SK-N-SH (cell line): ENCODE measurements around the gene PNMA1. TPM values are rescaled to one million over a fixed set of nuclear protein-coding genes. Genes with fewer than 3 reads are reported as not detected.

ENCODE experiments used
- CTCF ChIA-PET: fragments of 300-600, 350-600 bp; formaldehyde crosslinking; extraction: SDS; loops from one replicate; lab custom pipeline; 2021; lab: Yijun Ruan, JAX
- POLR2A ChIA-PET: fragments of 350-600 bp; sonication (Branson Sonifier 250); formaldehyde crosslinking; extraction: SDS; loops from one replicate; lab custom pipeline; 2020; ENCODE audit warnings: antibody characterized with exemption, inconsistent platforms; lab: Yijun Ruan, JAX
- DNase-seq: peaks from one replicate; pipeline ENCODE4 v3.0.0; 2012
- H2AFZ ChIP-seq: fragments of 200-600 bp; sonication (generic); 2 replicates; pipeline ENCODE4 v1.8.1; 2016; ENCODE audit warnings: antibody characterized with exemption, mild to moderate bottlenecking, low read depth
- H3F3A ChIP-seq: fragments of 200-600 bp; sonication (generic); replicated peaks from 2 replicates; pipeline ENCODE3; 2016; ENCODE audit warnings: antibody characterized with exemption, mild to moderate bottlenecking; ENCODE audit not compliant: insufficient read depth
- H3K27ac ChIP-seq, 2 experiments: fragments of 200-500 bp in 1 of 2; fragments of 200-600 bp in 1 of 2; sonication (Bioruptor generic) in 1 of 2; sonication (generic), shearing (Covaris generic) in 1 of 2; 2 replicates each; pipeline versions ENCODE4 v1.5.1 to v1.6.1; 2014 to 2016; ENCODE audit warnings: low read depth in 2 of 2, inconsistent platforms in 1 of 2, low read length in 1 of 2, mild to moderate bottlenecking in 1 of 2, mixed read lengths in 1 of 2
- H3K27me3 ChIP-seq: fragments of 200-600 bp; sonication (generic), shearing (Covaris generic); 2 replicates; pipeline ENCODE4 v1.6.1; 2016; ENCODE audit warnings: mixed run types; ENCODE audit not compliant: insufficient read depth
- H3K36me3 ChIP-seq, 2 experiments: fragments of 200-500 bp in 1 of 2; fragments of 200-600 bp in 1 of 2; sonication (Bioruptor generic) in 1 of 2; sonication (generic) in 1 of 2; replicated peaks in 1 of 2; 2 replicates each; pipeline versions ENCODE3 to v1.5.1; 2014 to 2016; ENCODE audit warnings: low read length in 1 of 2, mild to moderate bottlenecking in 1 of 2; ENCODE audit not compliant: insufficient read depth in 2 of 2, control insufficient read depth in 1 of 2
- H3K4me1 ChIP-seq, 2 experiments: fragments of 200-500 bp in 1 of 2; fragments of 200-600 bp in 1 of 2; sonication (Bioruptor generic) in 1 of 2; sonication (generic), shearing (Covaris generic) in 1 of 2; 2 replicates each; pipeline versions ENCODE4 v1.5.1 to v1.6.1; 2014 to 2016; ENCODE audit warnings: low read depth in 1 of 2, low read length in 1 of 2, mixed run types in 1 of 2; ENCODE audit not compliant: insufficient read depth in 2 of 2, control insufficient read depth in 1 of 2
- H3K4me2 ChIP-seq: fragments of 200-600 bp; sonication (generic), shearing (Covaris generic); 2 replicates; pipeline ENCODE4 v1.6.1; 2017; ENCODE audit warnings: mixed run types
- H3K4me3 ChIP-seq, 2 experiments: fragments of 200-500 bp in 1 of 2; fragments of 200-600 bp in 1 of 2; sonication (Bioruptor generic) in 1 of 2; sonication (generic), shearing (Covaris generic) in 1 of 2; 2 replicates each; pipeline versions ENCODE4 v1.5.1 to v1.8.1; 2014 to 2016; ENCODE audit warnings: low read depth in 2 of 2, inconsistent platforms in 1 of 2, low read length in 1 of 2, mild to moderate bottlenecking in 1 of 2, mixed read lengths in 1 of 2, moderate library complexity in 1 of 2
- H3K79me2 ChIP-seq: fragments of 200-600 bp; sonication (generic); 2 replicates; pipeline ENCODE4 v1.8.1; 2017; ENCODE audit warnings: mild to moderate bottlenecking; ENCODE audit not compliant: insufficient read depth
- H3K9ac ChIP-seq: fragments of 200-600 bp; sonication (generic); 2 replicates; pipeline ENCODE4 v1.6.1; 2017; ENCODE audit warnings: mixed run types
- H3K9me2 ChIP-seq: fragments of 200-600 bp; sonication (generic); 2 replicates; pipeline ENCODE4 v1.6.1; 2017; ENCODE audit warnings: mixed run types
- H3K9me3 ChIP-seq: fragments of 200-600 bp; sonication (generic); 2 replicates; pipeline ENCODE4 v1.6.1; 2017; ENCODE audit warnings: mixed run types, mild to moderate bottlenecking, moderate library complexity
- H4K20me1 ChIP-seq: fragments of 200-600 bp; sonication (generic); 2 replicates; pipeline ENCODE4 v1.6.1; 2017; ENCODE audit warnings: mild to moderate bottlenecking, mixed run types; ENCODE audit not compliant: insufficient read depth
- ELF1 ChIP-seq: IDR thresholded peaks from 2 replicates; pipeline ENCODE4 v1.4.0; 2012
- EZH2phosphoT487 ChIP-seq: fragments of 200-600 bp; sonication (generic); IDR thresholded peaks from 2 replicates; pipeline ENCODE4 v1.6.1; 2017; ENCODE audit warnings: low read depth, mixed run types, mild to moderate bottlenecking, antibody characterized with exemption, moderate library complexity, borderline replicate concordance
- FOXM1 ChIP-seq: IDR thresholded peaks from 2 replicates; pipeline ENCODE4 v1.4.0; 2012; ENCODE audit warnings: low read depth, mild to moderate bottlenecking
- GATA2 ChIP-seq: sonication (generic); formaldehyde crosslinking; IDR thresholded peaks from 2 replicates; pipeline ENCODE4 v1.5.0; 2020; ENCODE audit warnings: mild to moderate bottlenecking, missing genetic modification reagents
- IRF3 ChIP-seq: fragments of 150-350 bp; IDR thresholded peaks from 2 replicates; pipeline ENCODE4 v1.6.1; 2016; ENCODE audit warnings: mild to moderate bottlenecking, low read depth, low read length
- JUND ChIP-seq: IDR thresholded peaks from 2 replicates; pipeline ENCODE4 v1.4.0; 2012
- NFIC ChIP-seq: IDR thresholded peaks from 2 replicates; pipeline ENCODE4 v1.4.0; 2012; ENCODE audit warnings: borderline replicate concordance
- RCOR1 ChIP-seq: fragments of 150-350 bp; IDR thresholded peaks from 2 replicates; pipeline ENCODE4 v1.6.1; 2017; ENCODE audit warnings: antibody characterized with exemption, low read length
- RFX5 ChIP-seq: IDR thresholded peaks from 2 replicates; pipeline ENCODE4 v1.6.1; 2012; ENCODE audit warnings: mild to moderate bottlenecking, improper control_type of control experiment, low read length
- SIN3A ChIP-seq: IDR thresholded peaks from 2 replicates; pipeline ENCODE4 v1.6.1; 2012; ENCODE audit warnings: low read depth, mild to moderate bottlenecking, low read length, moderate library complexity, borderline replicate concordance
- USF1 ChIP-seq: IDR thresholded peaks from 2 replicates; pipeline ENCODE4 v1.4.0; 2012; ENCODE audit warnings: low read depth, borderline replicate concordance
- YY1 ChIP-seq: IDR thresholded peaks from 2 replicates; pipeline ENCODE4 v1.4.0; 2012; ENCODE audit warnings: low read depth, mild to moderate bottlenecking
- WGBS: methylation state at CpG from one replicate; pipeline ENCODE4 v1.1.6; 2017; ENCODE audit warnings: low lambda C conversion rate; 5-methylcytosine and 5-hydroxymethylcytosine counted together
- polyA plus RNA-seq, 3 experiments: library from polyadenylated mRNA; depleted of rRNA; stranded (reverse); fragments of >200 nt; gene quantifications; 2 replicates each; pipeline ENCODE4 v1.2.3, GENCODE V29; 2012

PNMA1 gene
- polyA plus RNA-seq, 1 of the 3 experiments (the other 2 are of a cell fraction), result 31.5 TPM

GRCh38 chr14:73753887-73754795 lies 40.0 kb upstream of the PNMA1 start:
- Histone ChIP-seq H3K27ac (peak overlapping the region in 1 of 2 experiments; percentile 75; a peak in 2 of 4 replicates), H3K9me3 (no peaks in the 10 kb centered on the region), H3K27me3 (no peaks in the 10 kb centered on the region), H3K4me1 (peaks cover 61 to 76% of the 10 kb centered on the region in 2 experiments), H3K4me2 (no peak overlapping the region; the same call in 1 of the 2 replicates), H2AFZ (no peak overlapping the region), H3K36me3 (no peaks in the 10 kb centered on the region), H4K20me1 (peaks cover 98% of the 10 kb centered on the region), H3F3A (peaks cover 13% of the 10 kb centered on the region)
- POLR2A ChIA-PET, result interaction anchor here (1.0 to 1.2 kb wide), 3 partner anchors 32 to 132 kb away, joined by 3 read pairs; partner anchors contain the start of gene ZNF410
- CTCF ChIA-PET, result interaction anchor here (0.6 to 9.6 kb wide), 14 partner anchors 9 to 289 kb away, joined by 3 to 95 read pairs (median 4); no protein-coding TSS in a partner anchor
- WGBS, result 62% methylated on average over 10 of the region's 14 CpGs
- no peak for DNase-seq
- TF ChIP-seq YY1, result no peak
- TF ChIP-seq JUND, result no peak
- no peak for TF ChIP-seq EZH2phosphoT487
- no peak for TF ChIP-seq FOXM1
- no peak for TF ChIP-seq SIN3A
- no peak for TF ChIP-seq ELF1
- no peak for TF ChIP-seq USF1
- TF ChIP-seq RFX5, result no peak
- no peak for TF ChIP-seq NFIC
- TF ChIP-seq, all 33 proteins: peak for 0
- no peak overlapping the region for H3K4me3 ChIP-seq
- peaks cover 97% of the 10 kb centered on the region for H3K79me2 ChIP-seq
- H3K9ac ChIP-seq, result no peak overlapping the region
- no peaks in the 10 kb centered on the region for H3K9me2 ChIP-seq

GRCh38 chr14:73753124-73753886 lies 39.1 kb upstream of the PNMA1 start:
- 100% methylated on average over 3 of the region's 9 CpGs for WGBS
- no peak overlapping the region for H3K9ac ChIP-seq
- POLR2A ChIA-PET, result interaction anchor here (1.0 to 1.2 kb wide), 3 partner anchors 33 to 133 kb away, joined by 3 read pairs; partner anchors contain the start of gene ZNF410
- no peaks in the 10 kb centered on the region for H3K36me3 ChIP-seq
- H3K79me2 ChIP-seq, result peaks cover 97% of the 10 kb centered on the region
- peak; percentile 64 for DNase-seq
- H3K9me3 ChIP-seq, result no peaks in the 10 kb centered on the region
- H3K27ac ChIP-seq, result peak overlapping the region; percentile 27 to 75
- peaks cover 56 to 68% of the 10 kb centered on the region in 2 experiments for H3K4me1 ChIP-seq
- H2AFZ ChIP-seq, result no peak overlapping the region
- H4K20me1 ChIP-seq, result peaks cover 98% of the 10 kb centered on the region
- TF ChIP-seq NFIC (no peak), RCOR1 (no peak), EZH2phosphoT487 (no peak), GATA2 (no peak), IRF3 (no peak), USF1 (no peak)
- TF ChIP-seq, all 33 proteins: peak for 0
- Histone ChIP-seq H3K27me3 (no peaks in the 10 kb centered on the region), H3K4me2 (peak overlapping the region; percentile 13; the same call in 1 of the 2 replicates), H3K4me3 (no peak overlapping the region), H3K9me2 (no peaks in the 10 kb centered on the region), H3F3A (peaks cover 10% of the 10 kb centered on the region)
- CTCF ChIA-PET, result interaction anchor here (0.6 to 9.6 kb wide), 11 partner anchors 9 to 277 kb away, joined by 3 to 95 read pairs (median 5); no protein-coding TSS in a partner anchor
